ENCODE measurements around the gene TFCP2L1.
"Not testable (repeated sequence)": the region's sequence is repeated elsewhere in the genome, so short reads cannot be mapped to it uniquely, and the experiment has no call there.

TFCP2L1 gene

DNA sequence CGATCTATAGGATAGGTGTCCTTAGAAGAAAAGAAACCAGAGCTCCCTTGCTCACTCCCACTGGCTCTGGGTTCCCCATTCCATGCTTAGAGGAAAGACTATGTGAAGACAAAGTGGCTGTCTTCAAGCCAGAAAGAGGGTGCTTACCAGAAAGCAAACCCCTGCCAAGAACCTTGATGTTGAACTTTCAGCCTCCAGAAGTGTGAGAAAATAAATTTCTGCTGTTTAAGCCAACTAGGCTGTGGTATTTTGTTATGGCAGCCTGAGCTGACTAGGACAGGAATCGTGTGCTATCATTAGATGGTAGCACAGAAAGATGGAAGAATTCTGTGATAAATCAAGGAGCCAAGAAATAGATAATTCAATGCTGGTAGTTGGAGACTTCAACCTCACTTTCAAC lies 19.9 kb upstream of the TFCP2L1 start:
- Mint-ChIP-seq H3K27ac (no peak overlapping the region), H3K36me3 (no peaks in the 10 kb centered on the region), H3K4me1 (no peaks in the 10 kb centered on the region), H3K9me3 (no peaks in the 10 kb centered on the region), H3K4me3 (no peak overlapping the region), H3K27me3 (peaks cover 26% of the 10 kb centered on the region)

DNA sequence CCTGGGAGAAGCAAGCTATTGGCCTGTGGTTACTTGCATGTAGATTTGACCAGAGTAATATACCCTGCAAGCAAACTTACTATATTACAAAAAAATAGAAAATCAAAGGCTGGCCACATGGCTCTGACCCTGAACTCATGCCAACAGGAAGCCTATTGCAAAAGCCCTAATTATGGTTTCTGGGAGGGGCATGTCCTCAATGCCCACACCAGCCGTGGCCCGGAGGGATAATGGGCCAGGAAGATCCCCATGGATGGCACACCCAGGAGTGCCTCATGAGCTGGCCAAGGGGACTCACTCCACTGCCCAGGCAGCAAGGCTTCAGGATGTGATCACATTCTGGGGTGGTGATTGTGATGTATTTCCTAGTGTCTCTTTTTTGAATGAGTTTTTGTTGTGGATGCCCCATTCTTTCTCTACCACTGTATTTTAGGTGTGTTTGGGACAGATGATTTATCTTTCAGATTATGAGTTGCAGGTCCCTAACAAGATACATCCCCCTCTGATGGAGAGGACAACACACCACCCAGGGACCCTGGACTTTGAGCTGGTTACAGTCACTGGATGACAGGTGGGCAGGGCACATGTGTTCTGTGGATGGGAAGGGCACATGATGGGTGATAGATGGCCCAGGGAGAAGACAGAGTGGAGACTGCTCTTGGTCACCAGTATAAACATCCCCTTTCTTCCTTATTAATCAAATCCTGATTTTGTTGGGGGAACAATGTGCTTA lies 18.7 kb upstream of the TFCP2L1 start:
- Mint-ChIP-seq H3K27me3 (peaks cover 26% of the 10 kb centered on the region), H3K27ac (no peak overlapping the region), H3K36me3 (no peaks in the 10 kb centered on the region), H3K4me1 (no peaks in the 10 kb centered on the region), H3K4me3 (no peak overlapping the region), H3K9me3 (no peaks in the 10 kb centered on the region)

GRCh38 chr2:121301190-121301589 lies 16.2 kb upstream of the TFCP2L1 start:
- not testable (repeated sequence) for H3K4me1 Mint-ChIP-seq, H3K36me3 Mint-ChIP-seq, H3K27ac Mint-ChIP-seq, H3K4me3 Mint-ChIP-seq, H3K9me3 Mint-ChIP-seq
- H3K27me3 Mint-ChIP-seq = peaks cover 18% of the 10 kb centered on the region

DNA sequence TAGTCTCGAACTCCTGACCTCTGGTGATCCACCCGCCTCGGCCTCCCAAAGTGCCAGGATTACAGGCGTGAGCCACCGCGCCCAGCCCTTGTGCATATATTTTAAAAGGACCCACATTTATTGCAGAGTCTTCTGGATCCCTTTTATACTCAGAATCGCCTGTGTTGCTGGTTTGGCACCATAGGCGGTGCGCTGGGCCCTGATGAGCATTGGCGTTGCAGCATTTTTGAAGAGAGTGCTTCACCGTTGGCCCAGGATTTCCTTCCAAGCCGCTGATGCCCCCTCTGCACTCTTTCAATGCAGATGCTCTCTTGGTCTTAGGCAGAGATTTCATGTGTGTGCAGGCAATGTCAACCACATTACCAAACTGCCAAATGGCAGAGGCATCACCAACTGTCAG lies 13.5 kb upstream of the TFCP2L1 start:
- no peak overlapping the region for H3K4me3 Mint-ChIP-seq
- peaks cover 8% of the 10 kb centered on the region for H3K27me3 Mint-ChIP-seq
- no peaks in the 10 kb centered on the region for H3K36me3 Mint-ChIP-seq
- no peaks in the 10 kb centered on the region for H3K4me1 Mint-ChIP-seq
- H3K27ac Mint-ChIP-seq = no peak overlapping the region
- H3K9me3 Mint-ChIP-seq = no peaks in the 10 kb centered on the region

DNA sequence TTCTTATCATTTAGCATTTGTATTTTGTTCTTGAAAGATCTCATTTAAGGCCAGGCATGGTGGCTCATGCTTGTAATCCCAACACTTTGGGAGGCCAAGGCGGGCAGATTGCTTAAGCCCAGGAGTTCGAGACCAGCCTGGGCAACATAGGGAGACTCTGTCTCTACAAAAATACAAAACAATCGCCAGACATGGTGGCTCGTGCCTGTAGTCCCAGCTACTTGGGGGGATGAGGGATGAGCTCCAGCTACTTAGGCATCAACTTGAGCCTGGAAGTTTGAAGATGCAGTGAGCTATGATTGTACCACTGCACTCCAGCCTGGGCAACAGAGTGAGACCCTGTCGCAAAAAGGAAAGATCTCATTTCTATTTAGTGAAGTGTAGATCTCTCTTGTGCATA lies 12.9 kb upstream of the TFCP2L1 start:
- H3K9me3 Mint-ChIP-seq, H3K36me3 Mint-ChIP-seq, H3K27ac Mint-ChIP-seq, H3K4me3 Mint-ChIP-seq, H3K4me1 Mint-ChIP-seq, H3K27me3 Mint-ChIP-seq: not testable (repeated sequence)

- H3K4me3 Mint-ChIP-seq = no peak overlapping the region
- no peaks in the 10 kb centered on the region for H3K36me3 Mint-ChIP-seq
- H3K27ac Mint-ChIP-seq = no peak overlapping the region
- H3K4me1 Mint-ChIP-seq = no peaks in the 10 kb centered on the region
- H3K9me3 Mint-ChIP-seq = no peaks in the 10 kb centered on the region
- peaks cover 7% of the 10 kb centered on the region for H3K27me3 Mint-ChIP-seq
These were observed 12.3 kb upstream of the TFCP2L1 start for GRCh38 chr2:121297217-121297830.

DNA sequence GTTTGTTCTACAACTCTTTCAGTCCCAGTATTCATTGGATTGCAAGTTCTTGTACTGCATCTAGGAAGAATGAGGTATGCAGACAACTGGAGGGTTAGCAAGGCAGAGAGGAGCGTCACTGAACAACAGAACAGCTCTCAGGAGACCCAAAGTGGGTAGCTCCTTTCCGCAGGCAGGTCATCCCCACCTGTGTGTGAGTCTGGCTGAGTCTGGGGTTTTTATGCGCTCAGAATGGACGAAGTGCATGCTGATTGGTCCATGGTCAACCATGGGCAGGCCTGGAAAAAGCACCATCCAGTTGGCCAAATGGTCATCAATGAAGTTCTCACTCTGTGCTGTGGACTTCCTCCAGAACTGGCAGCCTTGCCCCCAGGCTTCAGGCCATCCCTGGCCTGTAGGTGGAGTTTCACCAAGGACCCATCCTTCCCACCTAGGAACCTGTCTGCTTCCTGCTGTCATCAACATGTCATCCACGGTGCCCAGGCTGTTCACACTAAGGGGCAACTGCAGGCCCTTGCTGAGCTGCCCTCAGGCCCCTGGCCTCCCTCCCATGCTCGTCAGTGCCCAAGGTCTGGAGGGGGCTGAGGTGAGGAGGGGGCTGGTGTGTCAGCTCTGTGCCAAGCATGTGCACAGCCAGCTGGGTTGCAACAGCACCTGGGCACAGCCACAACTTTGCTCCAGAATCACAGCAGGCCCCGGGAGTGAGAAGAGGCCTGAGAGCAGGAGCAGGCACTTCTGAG lies 11.1 kb upstream of the TFCP2L1 start:
- Mint-ChIP-seq H3K27ac (no peak overlapping the region), H3K4me1 (no peaks in the 10 kb centered on the region), H3K9me3 (no peaks in the 10 kb centered on the region), H3K4me3 (no peak overlapping the region), H3K36me3 (no peaks in the 10 kb centered on the region), H3K27me3 (peaks cover 1% of the 10 kb centered on the region)

- H3K27me3 Mint-ChIP-seq = no peaks in the 10 kb centered on the region
- H3K9me3 Mint-ChIP-seq = no peaks in the 10 kb centered on the region
- H3K36me3 Mint-ChIP-seq = no peaks in the 10 kb centered on the region
- H3K4me3 Mint-ChIP-seq = no peak overlapping the region
- H3K4me1 Mint-ChIP-seq = no peaks in the 10 kb centered on the region
- H3K27ac Mint-ChIP-seq = no peak overlapping the region
These were observed 10.2 kb upstream of the TFCP2L1 start for GRCh38 chr2:121294881-121295840.

GRCh38 chr2:121293450-121294325 lies 8.7 kb upstream of the TFCP2L1 start:
- H3K27ac Mint-ChIP-seq = no peak overlapping the region
- H3K27me3 Mint-ChIP-seq = no peaks in the 10 kb centered on the region

DNA sequence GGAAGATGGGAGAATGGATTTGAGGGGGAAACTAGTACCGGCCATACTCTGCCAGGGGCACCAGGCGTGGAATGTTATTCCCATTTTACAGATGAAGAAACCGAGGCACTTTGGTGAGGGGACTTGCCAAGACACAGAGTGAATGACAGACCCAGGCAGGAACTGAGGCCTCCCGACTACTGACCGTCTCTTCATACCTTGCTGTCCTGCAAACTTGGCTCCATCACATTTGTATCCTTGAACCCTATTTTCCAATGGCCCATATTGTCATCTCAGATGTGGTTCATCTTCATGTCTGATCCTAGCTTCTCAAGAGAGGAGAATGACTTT lies 6.2 kb upstream of the TFCP2L1 start:
- Mint-ChIP-seq H3K9me3 (no peaks in the 10 kb centered on the region), H3K36me3 (no peaks in the 10 kb centered on the region), H3K4me3 (no peak overlapping the region), H3K27ac (no peak overlapping the region), H3K27me3 (peaks cover 6% of the 10 kb centered on the region), H3K4me1 (no peaks in the 10 kb centered on the region)

More at GRCh38 chr2:121293450-121294325, 8.7 kb upstream of the TFCP2L1 start:
- Mint-ChIP-seq H3K4me3 (no peak overlapping the region), H3K9me3 (no peaks in the 10 kb centered on the region), H3K4me1 (no peaks in the 10 kb centered on the region), H3K36me3 (no peaks in the 10 kb centered on the region)

- no peak overlapping the region for H3K4me3 Mint-ChIP-seq
- no peaks in the 10 kb centered on the region for H3K36me3 Mint-ChIP-seq
- H3K27me3 Mint-ChIP-seq = peaks cover 13% of the 10 kb centered on the region
- no peak overlapping the region for H3K27ac Mint-ChIP-seq
- H3K9me3 Mint-ChIP-seq = no peaks in the 10 kb centered on the region
- H3K4me1 Mint-ChIP-seq = peaks cover 5% of the 10 kb centered on the region
These were observed 4.3 kb upstream of the TFCP2L1 start for GRCh38 chr2:121289271-121289670.

DNA sequence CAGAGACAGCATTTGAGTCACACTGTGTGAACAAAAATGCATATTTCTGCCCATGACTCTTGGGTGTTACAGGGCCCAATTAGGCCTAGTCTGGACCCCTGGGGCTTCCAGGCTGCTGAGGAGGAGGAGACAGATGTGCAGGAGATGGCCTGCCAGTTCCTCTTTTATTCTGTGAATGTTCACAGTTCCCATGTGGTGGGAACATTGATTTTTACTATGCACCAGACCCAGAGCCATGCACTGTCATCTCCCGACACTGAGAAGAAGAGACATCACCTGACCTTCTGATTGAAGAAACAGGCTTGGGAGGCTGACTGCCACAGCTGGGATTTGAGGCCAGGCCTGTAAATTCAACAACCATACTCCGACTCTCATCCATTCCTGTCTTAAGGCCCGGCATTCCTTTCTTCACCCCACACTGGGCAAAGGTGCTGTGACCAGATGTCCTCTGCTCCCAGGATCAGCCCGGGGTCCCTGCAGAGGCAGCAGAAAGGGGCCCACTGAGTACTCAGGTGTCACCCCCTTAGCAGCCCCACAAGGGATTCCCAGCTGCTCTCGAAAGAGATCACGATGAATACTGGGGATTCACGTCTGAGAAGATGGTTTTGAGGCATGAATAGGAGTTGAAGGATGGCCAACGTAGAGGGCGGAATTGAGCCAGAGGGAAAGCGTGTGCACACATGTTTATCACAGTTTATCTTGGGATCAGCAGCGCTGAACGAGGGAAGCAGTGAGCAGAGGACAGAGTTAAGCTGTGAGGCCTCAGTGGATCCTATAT lies 3.6 kb upstream of the TFCP2L1 start:
- no peak overlapping the region for H3K4me3 Mint-ChIP-seq
- no peaks in the 10 kb centered on the region for H3K36me3 Mint-ChIP-seq
- H3K4me1 Mint-ChIP-seq = peaks cover 11% of the 10 kb centered on the region
- no peak overlapping the region for H3K27ac Mint-ChIP-seq
- peaks cover 19% of the 10 kb centered on the region for H3K27me3 Mint-ChIP-seq
- H3K9me3 Mint-ChIP-seq = no peaks in the 10 kb centered on the region

GRCh38 chr2:121287956-121288355 lies 3.0 kb upstream of the TFCP2L1 start:
- no peaks in the 10 kb centered on the region for H3K36me3 Mint-ChIP-seq
- no peak overlapping the region for H3K27ac Mint-ChIP-seq
- no peaks in the 10 kb centered on the region for H3K9me3 Mint-ChIP-seq
- H3K4me1 Mint-ChIP-seq = peaks cover 12% of the 10 kb centered on the region
- H3K27me3 Mint-ChIP-seq = peaks cover 24% of the 10 kb centered on the region
- no peak overlapping the region for H3K4me3 Mint-ChIP-seq

GRCh38 chr2:121287146-121287798 lies 2.3 kb upstream of the TFCP2L1 start:
- Mint-ChIP-seq H3K4me3 (no peak overlapping the region), H3K27ac (no peak overlapping the region), H3K9me3 (no peaks in the 10 kb centered on the region), H3K4me1 (peaks cover 12% of the 10 kb centered on the region), H3K27me3 (peaks cover 28% of the 10 kb centered on the region), H3K36me3 (no peaks in the 10 kb centered on the region)

Measured in activated naive CD4-positive, alpha-beta T cell treated with anti-CD3 and anti-CD28 coated beads, Interleukin-2, amount 50 U/mL, for 24 hours (primary cell).